Cerebellar cortex (tissue), 1 donor: Measurements from ENCODE around the gene STX17.
"Not testable (repeated sequence)": the region's sequence is repeated elsewhere in the genome, so short reads cannot be mapped to it uniquely, and the experiment has no call there.

Experiments used
- DNase-seq: peaks from one replicate; pipeline ENCODE4 v3.0.0-alpha.2; 2015; ENCODE audit warnings: low spot score

STX17 gene

GRCh38 chr9:99906403-99907207 lies at the start of gene STX17:
Gene STX17, plus strand, starts transcription at chr9:99906654. Its CDS starts 8,586 bp downstream, at chr9:99915240.
- DNase-seq, result peak; percentile 66

GRCh38 chr9:99857576-99857975 lies 48.9 kb upstream of the STX17 start:
- not testable (repeated sequence) for DNase-seq

- DNase-seq, result no peak
These were observed 48.4 kb upstream of the STX17 start for GRCh38 chr9:99858087-99858486.

GRCh38 chr9:99859243-99859980 lies 47.0 kb upstream of the STX17 start:
- no peak for DNase-seq

- DNase-seq, result no peak
These were observed 46.2 kb upstream of the STX17 start for GRCh38 chr9:99860266-99860665.

- DNase-seq, result no peak
These were observed 42.5 kb upstream of the STX17 start for GRCh38 chr9:99863955-99864354.

- no peak for DNase-seq
These were observed 40.1 kb upstream of the STX17 start for GRCh38 chr9:99866398-99866797.

GRCh38 chr9:99867536-99867935 lies 38.9 kb upstream of the STX17 start:
- DNase-seq, result no peak

GRCh38 chr9:99867968-99868367 lies 38.5 kb upstream of the STX17 start:
- DNase-seq, result no peak

GRCh38 chr9:99868845-99869244 lies 37.6 kb upstream of the STX17 start:
- DNase-seq, result no peak

- DNase-seq, result no peak
These were observed 36.3 kb upstream of the STX17 start for GRCh38 chr9:99870126-99870525.

GRCh38 chr9:99873531-99873930 lies 32.9 kb upstream of the STX17 start:
- no peak for DNase-seq

- DNase-seq, result no peak
These were observed 32.4 kb upstream of the STX17 start for GRCh38 chr9:99873943-99874584.

GRCh38 chr9:99876190-99876589 lies 30.3 kb upstream of the STX17 start:
- no peak for DNase-seq

- no peak for DNase-seq
These were observed 27.8 kb upstream of the STX17 start for GRCh38 chr9:99878651-99879050.

GRCh38 chr9:99881769-99882168 lies 24.7 kb upstream of the STX17 start:
- DNase-seq, result no peak

GRCh38 chr9:99885747-99886146 lies 20.7 kb upstream of the STX17 start:
- no peak for DNase-seq

GRCh38 chr9:99889120-99889519 lies 17.3 kb upstream of the STX17 start:
- DNase-seq, result no peak

- no peak for DNase-seq
These were observed 11.6 kb upstream of the STX17 start for GRCh38 chr9:99894826-99895225.

- no peak for DNase-seq
These were observed 10.9 kb upstream of the STX17 start for GRCh38 chr9:99895510-99895909.

- DNase-seq, result no peak
These were observed 10.3 kb upstream of the STX17 start for GRCh38 chr9:99896119-99896518.

- no peak for DNase-seq
These were observed 3.1 kb upstream of the STX17 start for GRCh38 chr9:99903393-99903792.

GRCh38 chr9:99905833-99906402 lies 536 bp upstream of the STX17 start:
- peak; percentile 16 for DNase-seq
